HepG2 (cell line): ENCODE data around the gene CPED1. TPM values are rescaled to one million over a fixed set of nuclear protein-coding genes. Genes with fewer than 3 reads are reported as not detected.

Source experiments
- AFF4 ChIP-seq: sonication (generic); formaldehyde crosslinking; IDR thresholded peaks from 2 replicates; pipeline ENCODE4 v1.4.0; 2020; ENCODE audit warnings: missing genetic modification reagents
- ETS1 ChIP-seq: sonication (generic); formaldehyde crosslinking; IDR thresholded peaks from 2 replicates; pipeline ENCODE4 v1.4.0; 2020; ENCODE audit warnings: missing genetic modification reagents
- FLYWCH1 ChIP-seq: sonication (generic); formaldehyde crosslinking; IDR thresholded peaks from 2 replicates; pipeline ENCODE4 v1.8.1; 2023; ENCODE audit warnings: mild to moderate bottlenecking, missing genetic modification reagents
- FOXA3 ChIP-seq: IDR thresholded peaks from 2 replicates; pipeline ENCODE4 v1.6.1; 2016; ENCODE audit warnings: missing genetic modification reagents, missing compliant biosample characterization
- NR2F6 ChIP-seq, 2 experiments: IDR thresholded peaks; 2 replicates each; pipeline ENCODE4 v1.6.1; 2016; ENCODE audit warnings: antibody characterized with exemption in 1 of 2, mild to moderate bottlenecking in 1 of 2
- POGZ ChIP-seq: sonication (generic); formaldehyde crosslinking; IDR thresholded peaks from 2 replicates; pipeline ENCODE4 v1.4.0; 2020; ENCODE audit warnings: mild to moderate bottlenecking, missing genetic modification reagents
- SCMH1 ChIP-seq: sonication (generic); formaldehyde crosslinking; IDR thresholded peaks from 2 replicates; pipeline ENCODE4 v1.9.0; 2021; ENCODE audit warnings: missing genetic modification reagents, mild to moderate bottlenecking, borderline replicate concordance
- SMAD1 ChIP-seq: sonication (generic); formaldehyde crosslinking; IDR thresholded peaks from 2 replicates; pipeline ENCODE4 v1.4.0; 2020; ENCODE audit warnings: missing genetic modification reagents, low read depth, mild to moderate bottlenecking, borderline replicate concordance
- TAF1 ChIP-seq: sonication (generic); formaldehyde crosslinking; IDR thresholded peaks from 2 replicates; pipeline ENCODE4 v1.4.0; 2020; ENCODE audit warnings: missing genetic modification reagents
- ZFY ChIP-seq: sonication (generic); formaldehyde crosslinking; IDR thresholded peaks from 2 replicates; pipeline ENCODE4 v1.4.0; 2020; ENCODE audit warnings: missing genetic modification reagents
- ZNF224 ChIP-seq: sonication (generic); formaldehyde crosslinking; IDR thresholded peaks from 2 replicates; pipeline ENCODE4 v1.5.0; 2020; ENCODE audit warnings: mild to moderate bottlenecking, missing genetic modification reagents
- ZNF343 ChIP-seq: sonication (generic); formaldehyde crosslinking; IDR thresholded peaks from 2 replicates; pipeline ENCODE4 v1.4.0; 2020; ENCODE audit warnings: mild to moderate bottlenecking, missing genetic modification reagents
- ZNF382 ChIP-seq: sonication (generic); formaldehyde crosslinking; IDR thresholded peaks from 2 replicates; pipeline ENCODE4 v1.5.0; 2020; ENCODE audit warnings: missing genetic modification reagents, mild to moderate bottlenecking, borderline replicate concordance
- ZNF432 ChIP-seq: sonication (generic); formaldehyde crosslinking; IDR thresholded peaks from 2 replicates; pipeline ENCODE4 v1.5.0; 2020; ENCODE audit warnings: missing genetic modification reagents, mild to moderate bottlenecking, borderline replicate concordance
- polyA plus RNA-seq, 8 experiments: library from polyadenylated mRNA; depleted of rRNA in 3 of 8; stranded (reverse) in 7 of 8; unstranded in 1 of 8; fragments of >200 nt; fragmentation: Illumina TruSeq in 4 of 8; extraction: Trizol in 4 of 8; gene quantifications; 2 replicates each; pipeline versions ENCODE4 v1.2.1 to v1.2.3, GENCODE V29; 2011 to 2016; ENCODE audit warnings: low read depth in 4 of 8, missing spikeins in 1 of 8, mixed read lengths in 1 of 8; ENCODE audit not compliant: insufficient read depth in 1 of 8
- total RNA-seq, 5 experiments: library from RNA; depleted of rRNA; stranded (reverse); fragments of >200 nt; fragmentation: Illumina TruSeq; extraction: Trizol; gene quantifications; 2 replicates each; pipeline ENCODE4 v1.2.3, GENCODE V29; 2016; ENCODE audit warnings: low read depth in 1 of 5
- TF ChIP-seq, protein P1 (sequence below): sonication (generic); formaldehyde crosslinking; IDR thresholded peaks from 2 replicates; pipeline ENCODE4 v1.4.0; 2020; ENCODE audit warnings: missing genetic modification reagents
- TF ChIP-seq, protein P2 (sequence below): IDR thresholded peaks from 2 replicates; pipeline ENCODE4 v1.6.1; 2016; ENCODE audit warnings: mild to moderate bottlenecking, missing biosample characterization, missing genetic modification reagents
- TF ChIP-seq, protein P3 (sequence below): sonication (generic); formaldehyde crosslinking; IDR thresholded peaks from 2 replicates; pipeline ENCODE4 v1.4.0; 2020; ENCODE audit warnings: missing genetic modification reagents, borderline replicate concordance

The CPED1 gene
- total and polyA plus RNA-seq, 2 of the 13 experiments (the other 11 are each of a cell fraction or from before 2014, with no cell fraction given): 11.5 to 27.0 TPM

- TF ChIP-seq FLYWCH1: no peak
- TF ChIP-seq POGZ (CRISPR knock-in tag): peak; percentile 84
- no peak for TF ChIP-seq ZFY
- TF ChIP-seq SMAD1 (CRISPR knock-in tag): no peak
- no peak for TF ChIP-seq ZNF382 (CRISPR knock-in tag)
- TF ChIP-seq SCMH1 (CRISPR knock-in tag): no peak
- TF ChIP-seq, protein P1, sequence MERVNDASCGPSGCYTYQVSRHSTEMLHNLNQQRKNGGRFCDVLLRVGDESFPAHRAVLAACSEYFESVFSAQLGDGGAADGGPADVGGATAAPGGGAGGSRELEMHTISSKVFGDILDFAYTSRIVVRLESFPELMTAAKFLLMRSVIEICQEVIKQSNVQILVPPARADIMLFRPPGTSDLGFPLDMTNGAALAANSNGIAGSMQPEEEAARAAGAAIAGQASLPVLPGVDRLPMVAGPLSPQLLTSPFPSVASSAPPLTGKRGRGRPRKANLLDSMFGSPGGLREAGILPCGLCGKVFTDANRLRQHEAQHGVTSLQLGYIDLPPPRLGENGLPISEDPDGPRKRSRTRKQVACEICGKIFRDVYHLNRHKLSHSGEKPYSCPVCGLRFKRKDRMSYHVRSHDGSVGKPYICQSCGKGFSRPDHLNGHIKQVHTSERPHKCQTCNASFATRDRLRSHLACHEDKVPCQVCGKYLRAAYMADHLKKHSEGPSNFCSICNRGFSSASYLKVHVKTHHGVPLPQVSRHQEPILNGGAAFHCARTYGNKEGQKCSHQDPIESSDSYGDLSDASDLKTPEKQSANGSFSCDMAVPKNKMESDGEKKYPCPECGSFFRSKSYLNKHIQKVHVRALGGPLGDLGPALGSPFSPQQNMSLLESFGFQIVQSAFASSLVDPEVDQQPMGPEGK (CRISPR knock-in tag): peak; percentile 72
- TF ChIP-seq ZNF224 (CRISPR knock-in tag): no peak
- TF ChIP-seq NR2F6 (IDR thresholded peaks at IDR 0.05): no peak
- TF ChIP-seq NR2F6 (CRISPR knock-in tag; IDR thresholded peaks at IDR 0.05): no peak
- no peak for TF ChIP-seq AFF4 (CRISPR knock-in tag)
- TF ChIP-seq, protein P2, sequence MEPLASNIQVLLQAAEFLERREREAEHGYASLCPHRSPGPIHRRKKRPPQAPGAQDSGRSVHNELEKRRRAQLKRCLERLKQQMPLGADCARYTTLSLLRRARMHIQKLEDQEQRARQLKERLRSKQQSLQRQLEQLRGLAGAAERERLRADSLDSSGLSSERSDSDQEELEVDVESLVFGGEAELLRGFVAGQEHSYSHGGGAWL (CRISPR knock-in tag): 0 out of 2 replicates have a peak, but pooled peaks have one; percentile 25
- TF ChIP-seq ETS1 (CRISPR knock-in tag): no peak
- no peak for TF ChIP-seq ZNF432 (CRISPR knock-in tag)
- peak; percentile 75 for TF ChIP-seq FOXA3 (CRISPR knock-in tag)
- TF ChIP-seq, protein P3, sequence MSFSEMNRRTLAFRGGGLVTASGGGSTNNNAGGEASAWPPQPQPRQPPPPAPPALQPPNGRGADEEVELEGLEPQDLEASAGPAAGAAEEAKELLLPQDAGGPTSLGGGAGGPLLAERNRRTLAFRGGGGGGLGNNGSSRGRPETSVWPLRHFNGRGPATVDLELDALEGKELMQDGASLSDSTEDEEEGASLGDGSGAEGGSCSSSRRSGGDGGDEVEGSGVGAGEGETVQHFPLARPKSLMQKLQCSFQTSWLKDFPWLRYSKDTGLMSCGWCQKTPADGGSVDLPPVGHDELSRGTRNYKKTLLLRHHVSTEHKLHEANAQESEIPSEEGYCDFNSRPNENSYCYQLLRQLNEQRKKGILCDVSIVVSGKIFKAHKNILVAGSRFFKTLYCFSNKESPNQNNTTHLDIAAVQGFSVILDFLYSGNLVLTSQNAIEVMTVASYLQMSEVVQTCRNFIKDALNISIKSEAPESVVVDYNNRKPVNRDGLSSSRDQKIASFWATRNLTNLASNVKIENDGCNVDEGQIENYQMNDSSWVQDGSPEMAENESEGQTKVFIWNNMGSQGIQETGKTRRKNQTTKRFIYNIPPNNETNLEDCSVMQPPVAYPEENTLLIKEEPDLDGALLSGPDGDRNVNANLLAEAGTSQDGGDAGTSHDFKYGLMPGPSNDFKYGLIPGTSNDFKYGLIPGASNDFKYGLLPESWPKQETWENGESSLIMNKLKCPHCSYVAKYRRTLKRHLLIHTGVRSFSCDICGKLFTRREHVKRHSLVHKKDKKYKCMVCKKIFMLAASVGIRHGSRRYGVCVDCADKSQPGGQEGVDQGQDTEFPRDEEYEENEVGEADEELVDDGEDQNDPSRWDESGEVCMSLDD (CRISPR knock-in tag): no peak
- 0 out of 2 replicates have a peak, but pooled peaks have one; percentile 33 for TF ChIP-seq ZNF343 (CRISPR knock-in tag)
- peak; percentile 55 for TF ChIP-seq TAF1 (CRISPR knock-in tag)
Measured at GRCh38 chr7:120950539-120951308, 37.8 kb upstream of the CPED1 start, which contains the start of gene ING3 (continued).
